ENCODE results near the gene PPIL1.

Gene PPIL1

DNA sequence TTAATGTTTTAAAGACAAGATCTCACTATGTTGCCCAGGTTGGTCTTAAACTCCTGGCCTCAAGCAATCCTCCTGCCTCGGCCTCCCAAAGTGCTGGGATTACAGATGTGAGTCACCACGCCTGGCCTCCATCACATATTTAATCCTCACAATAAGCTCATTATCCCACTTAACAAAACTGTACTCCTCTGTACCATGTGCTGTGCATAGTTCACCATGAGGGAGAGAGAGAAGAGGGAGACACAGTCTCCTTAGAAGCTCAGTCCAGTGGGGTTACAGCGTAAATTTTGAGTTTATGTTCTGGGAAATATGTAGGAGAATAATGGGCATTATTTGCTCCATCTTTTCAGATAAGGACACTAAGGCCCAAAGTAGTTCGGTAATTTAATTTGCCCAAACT is 27.5 kb downstream of the PPIL1 start:
- Histone ChIP-seq H2AFZ (ENCODE audit: low read length) (no peak overlapping the region), H3K27ac (ENCODE audit: low read length) (no peak overlapping the region), H4K20me1 (ENCODE audit: insufficient read depth, low read length) (no peaks in the 10 kb centered on the region), H3K79me2 (ENCODE audit: low read length) (no peaks in the 10 kb centered on the region), H3K27me3 (replicated peaks; ENCODE audit: insufficient read depth, low read length) (no peaks in the 10 kb centered on the region), H3K9me2 (replicated peaks; ENCODE audit: insufficient read depth, low read length) (no peaks in the 10 kb centered on the region), H3K4me2 (ENCODE audit: low read depth, low read length) (no peak overlapping the region), H3K4me3 (ENCODE audit: low read length) (no peak overlapping the region), H3K36me3 (replicated peaks; ENCODE audit: insufficient read depth, low read length) (no peaks in the 10 kb centered on the region), H3K9ac (ENCODE audit: low read length) (no peak overlapping the region), H3K4me1 (ENCODE audit: low read length) (no peaks in the 10 kb centered on the region), H3F3A (ENCODE audit: insufficient read depth, low read length) (no peaks in the 10 kb centered on the region), H3K9me3 (replicated peaks; ENCODE audit: insufficient read depth, low read length) (no peaks in the 10 kb centered on the region)
- no peak for DNase-seq
- TF ChIP-seq EZH2 (optimal IDR thresholded peaks at IDR 0.05; ENCODE audit: low read depth, low read length) (no peak), CTCF (IDR thresholded peaks at IDR 0.05; ENCODE audit: low read length) (no peak), EZH2phosphoT487 (IDR thresholded peaks at IDR 0.05; ENCODE audit: low read length) (no peak)

- Histone ChIP-seq H3F3A (ENCODE audit: insufficient read depth, low read length) (no peaks in the 10 kb centered on the region), H3K79me2 (ENCODE audit: low read length) (no peaks in the 10 kb centered on the region), H3K4me3 (ENCODE audit: low read length) (no peak overlapping the region), H3K36me3 (replicated peaks; ENCODE audit: insufficient read depth, low read length) (no peaks in the 10 kb centered on the region), H3K27me3 (replicated peaks; ENCODE audit: insufficient read depth, low read length) (no peaks in the 10 kb centered on the region), H3K4me2 (ENCODE audit: low read depth, low read length) (no peak overlapping the region), H2AFZ (ENCODE audit: low read length) (no peak overlapping the region), H3K9ac (ENCODE audit: low read length) (no peak overlapping the region), H3K4me1 (ENCODE audit: low read length) (no peaks in the 10 kb centered on the region), H3K9me2 (replicated peaks; ENCODE audit: insufficient read depth, low read length) (no peaks in the 10 kb centered on the region), H4K20me1 (ENCODE audit: insufficient read depth, low read length) (no peaks in the 10 kb centered on the region), H3K27ac (ENCODE audit: low read length) (no peak overlapping the region), H3K9me3 (replicated peaks; ENCODE audit: insufficient read depth, low read length) (no peaks in the 10 kb centered on the region)
- no peak for DNase-seq
- TF ChIP-seq CTCF (IDR thresholded peaks at IDR 0.05; ENCODE audit: low read length) (no peak), EZH2phosphoT487 (IDR thresholded peaks at IDR 0.05; ENCODE audit: low read length) (no peak), EZH2 (optimal IDR thresholded peaks at IDR 0.05; ENCODE audit: low read depth, low read length) (no peak)
Observed at GRCh38 chr6:36845233-36845632, 29.4 kb downstream of the PPIL1 start.

GRCh38 chr6:36844232-36845170 is 30.1 kb downstream of the PPIL1 start:
- no peaks in the 10 kb centered on the region for H3K79me2 ChIP-seq (ENCODE audit: low read length)

More at GRCh38 chr6:36844232-36845170, 30.1 kb downstream of the PPIL1 start:
- Histone ChIP-seq H3K27me3 (replicated peaks; ENCODE audit: insufficient read depth, low read length) (no peaks in the 10 kb centered on the region), H4K20me1 (ENCODE audit: insufficient read depth, low read length) (no peaks in the 10 kb centered on the region), H2AFZ (ENCODE audit: low read length) (no peak overlapping the region), H3K9me3 (replicated peaks; ENCODE audit: insufficient read depth, low read length) (no peaks in the 10 kb centered on the region), H3K36me3 (replicated peaks; ENCODE audit: insufficient read depth, low read length) (no peaks in the 10 kb centered on the region), H3K9me2 (replicated peaks; ENCODE audit: insufficient read depth, low read length) (no peaks in the 10 kb centered on the region), H3K4me2 (ENCODE audit: low read depth, low read length) (no peak overlapping the region), H3K4me1 (ENCODE audit: low read length) (no peaks in the 10 kb centered on the region), H3K9ac (ENCODE audit: low read length) (no peak overlapping the region), H3F3A (ENCODE audit: insufficient read depth, low read length) (no peaks in the 10 kb centered on the region), H3K4me3 (ENCODE audit: low read length) (no peak overlapping the region), H3K27ac (ENCODE audit: low read length) (no peak overlapping the region)
- DNase-seq = no peak
- TF ChIP-seq EZH2phosphoT487 (IDR thresholded peaks at IDR 0.05; ENCODE audit: low read length) = no peak
- TF ChIP-seq EZH2 (optimal IDR thresholded peaks at IDR 0.05; ENCODE audit: low read depth, low read length) = no peak
- no peak for TF ChIP-seq CTCF (IDR thresholded peaks at IDR 0.05; ENCODE audit: low read length)

Measured in MM.1S (cell line).